HS-5 (cell line): ENCODE data around the gene CPXM2.
A peak's percentile ranks its signal among the peaks of the same experiment; 100 is the strongest.

Experiments
- DNase-seq: peaks from one replicate; pipeline ENCODE4 v3.0.0-alpha.2; 2012; ENCODE audit warnings: low read depth

Gene CPXM2

DNA sequence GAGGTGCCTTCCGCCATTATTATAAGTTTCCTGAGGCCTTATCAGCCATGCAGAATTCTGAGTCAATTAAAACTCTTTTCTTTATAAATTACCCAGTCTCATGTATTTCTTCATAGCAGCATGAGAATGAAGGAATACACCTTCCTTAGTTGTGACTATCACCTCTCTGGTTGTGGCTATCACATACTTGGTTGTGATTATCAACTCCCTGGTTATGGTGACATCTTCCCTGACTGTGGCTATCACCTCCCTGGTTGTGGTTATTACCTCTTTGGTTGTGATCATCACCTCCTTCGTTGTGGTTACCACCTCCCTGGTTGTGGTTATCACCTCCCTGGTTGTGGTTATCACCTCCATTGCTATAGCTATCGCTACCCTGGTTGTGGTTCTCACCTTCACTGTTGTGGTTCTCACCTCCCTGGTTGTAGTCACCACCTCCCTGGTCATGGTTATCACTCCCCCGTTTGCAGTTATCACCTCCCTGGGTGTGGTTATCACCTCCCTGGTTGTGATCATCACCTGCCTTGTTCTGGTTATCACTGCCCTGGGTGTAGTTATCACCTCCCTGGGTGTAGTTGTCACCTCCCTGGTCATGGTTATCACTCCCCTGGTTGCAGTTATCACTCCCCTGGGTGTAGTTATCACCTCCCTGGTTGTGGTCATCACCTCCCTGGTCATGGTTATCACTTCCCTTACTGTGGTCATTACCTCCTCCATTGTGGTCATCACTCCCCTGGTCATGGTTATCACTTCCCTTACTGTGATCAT lies 119.5 kb downstream of the CPXM2 start:
- DNase-seq: no peak

DNA sequence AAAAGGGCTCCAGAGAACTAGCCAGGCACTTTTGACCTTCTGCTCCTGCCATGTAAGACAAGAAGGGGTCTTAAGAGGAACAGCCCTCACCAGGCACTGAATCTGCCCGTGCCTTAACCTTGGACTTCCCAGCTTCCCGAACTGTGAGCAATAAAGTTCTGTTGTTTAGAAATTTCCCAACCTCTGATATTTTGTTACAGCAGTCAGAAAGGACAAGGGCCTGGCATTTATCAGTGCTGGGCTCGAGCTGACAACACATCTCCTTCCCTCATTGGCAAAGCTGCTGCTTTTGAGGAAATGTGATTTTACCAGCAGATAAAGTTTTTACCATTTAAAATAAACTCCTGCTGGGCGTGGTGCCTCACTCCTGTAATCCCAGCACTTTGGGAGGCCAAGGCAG lies 122.0 kb downstream of the CPXM2 start:
- DNase-seq: no peak

DNA sequence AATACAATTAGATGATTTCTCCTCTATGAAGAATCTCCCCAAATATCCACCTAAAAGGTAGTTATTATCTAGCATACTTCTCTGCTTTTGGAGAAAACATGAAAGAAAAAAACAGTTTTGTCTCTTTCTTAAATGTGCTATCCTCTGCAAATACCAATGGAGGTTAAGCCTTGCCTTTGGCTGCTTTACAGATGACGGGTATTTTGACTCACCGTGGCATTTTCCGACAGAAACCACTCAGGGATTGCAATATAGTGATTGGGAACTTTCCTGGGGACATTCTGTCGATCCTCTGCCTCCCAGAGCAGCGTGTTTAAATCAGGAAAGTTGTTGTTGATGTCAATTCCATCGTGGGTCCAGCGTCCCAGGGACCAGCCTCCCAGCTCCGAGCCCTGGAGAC lies 124.8 kb downstream of the CPXM2 start:
- peak; percentile 38 for DNase-seq

DNA sequence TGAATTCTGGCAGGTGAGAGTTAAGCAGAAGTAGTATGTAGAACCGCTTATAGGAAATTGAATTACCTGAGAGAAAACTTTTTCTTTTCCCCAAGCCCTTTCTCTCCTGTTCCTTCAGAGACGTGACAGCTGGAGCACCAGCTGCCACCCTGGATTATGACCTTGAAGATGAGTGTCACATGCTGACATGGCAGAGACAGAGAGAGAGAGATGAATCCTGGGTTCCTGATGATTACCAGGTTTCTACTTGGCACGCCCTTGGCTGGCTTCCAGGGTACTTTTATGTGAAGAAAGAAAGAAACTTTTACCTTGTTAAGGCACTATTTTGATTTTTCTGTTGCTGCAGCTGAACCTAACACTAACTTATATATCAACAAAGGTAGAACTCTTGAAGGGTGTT lies 125.6 kb downstream of the CPXM2 start:
- DNase-seq: no peak

DNA sequence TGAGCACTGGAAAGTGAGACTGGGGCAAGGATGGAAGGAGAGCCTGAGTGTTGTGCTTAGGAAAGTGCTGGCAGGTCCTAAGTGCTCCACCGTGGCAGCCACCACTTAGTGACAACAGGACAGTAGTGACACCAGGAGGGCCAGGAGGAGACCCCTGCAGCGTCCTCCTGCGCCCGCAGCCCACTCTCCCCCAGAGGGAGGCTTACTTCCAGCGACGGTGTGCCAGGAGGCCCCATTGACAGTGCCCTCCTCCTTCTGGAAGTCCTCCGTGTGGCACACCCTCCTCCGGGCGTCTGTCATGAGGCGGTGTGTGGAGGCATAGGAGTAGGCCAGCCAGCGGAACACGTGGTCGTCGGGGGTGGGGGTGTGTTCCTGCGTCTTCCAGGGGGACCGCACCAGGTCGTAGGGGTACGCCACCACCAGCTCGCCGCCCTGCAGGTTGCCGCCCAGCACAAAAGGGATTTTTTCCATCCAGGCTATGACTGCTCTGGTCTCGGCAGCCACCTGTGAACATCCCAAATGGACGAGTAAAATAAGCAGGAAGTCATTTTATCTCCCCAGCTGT lies 129.9 kb downstream of the CPXM2 start:
- no peak for DNase-seq

DNA sequence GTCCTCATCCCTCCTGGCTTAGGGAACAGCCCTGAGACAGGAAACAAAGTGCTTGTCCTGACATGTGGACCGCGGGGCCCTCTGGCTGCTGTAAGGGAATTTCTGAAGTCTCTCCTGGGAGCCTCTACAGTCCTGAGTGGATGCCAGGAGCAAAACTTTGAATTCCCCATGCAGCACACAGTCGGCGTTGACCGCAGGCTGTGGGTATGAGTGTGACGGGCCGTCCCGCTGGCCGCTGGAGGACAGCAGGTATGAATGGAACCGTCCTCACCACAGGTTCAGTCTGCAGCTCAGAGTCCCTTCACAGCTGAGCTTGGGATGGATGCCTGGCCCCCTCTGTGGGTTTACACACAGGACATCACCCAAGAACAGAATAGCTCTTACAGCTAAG lies 130.6 kb downstream of the CPXM2 start:
- no peak for DNase-seq

DNA sequence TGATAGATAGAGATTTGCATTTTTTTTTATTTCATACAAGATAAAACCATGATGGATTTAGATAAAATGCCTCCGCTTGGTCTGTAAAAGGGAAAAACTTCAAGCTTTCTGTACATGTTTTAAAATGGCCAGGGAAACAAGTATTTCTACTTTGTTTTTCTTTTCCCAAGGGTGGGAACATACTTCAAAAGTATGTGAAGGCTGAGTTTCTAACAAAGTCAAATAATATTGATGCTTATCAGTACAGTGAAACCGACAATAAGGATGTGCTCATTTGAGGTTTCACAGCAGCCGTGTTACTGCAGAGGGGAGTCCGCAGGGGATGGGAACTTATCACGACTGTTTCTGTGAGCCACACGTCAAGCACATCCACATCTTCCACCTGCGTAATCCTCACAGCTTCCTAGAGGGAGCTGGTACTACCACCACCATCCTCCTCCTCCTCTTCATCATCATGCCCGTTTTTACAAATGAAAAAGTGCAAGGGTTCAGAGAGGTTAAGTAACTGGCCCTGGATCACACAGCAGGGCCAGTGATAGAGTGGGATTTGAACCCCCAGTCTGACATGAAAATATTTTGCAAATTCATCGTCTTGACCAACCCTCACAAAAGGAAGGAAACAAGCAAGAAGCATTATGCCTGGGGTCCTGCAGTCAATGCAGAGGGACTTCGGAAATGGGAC lies 131.1 kb downstream of the CPXM2 start:
- no peak for DNase-seq

DNA sequence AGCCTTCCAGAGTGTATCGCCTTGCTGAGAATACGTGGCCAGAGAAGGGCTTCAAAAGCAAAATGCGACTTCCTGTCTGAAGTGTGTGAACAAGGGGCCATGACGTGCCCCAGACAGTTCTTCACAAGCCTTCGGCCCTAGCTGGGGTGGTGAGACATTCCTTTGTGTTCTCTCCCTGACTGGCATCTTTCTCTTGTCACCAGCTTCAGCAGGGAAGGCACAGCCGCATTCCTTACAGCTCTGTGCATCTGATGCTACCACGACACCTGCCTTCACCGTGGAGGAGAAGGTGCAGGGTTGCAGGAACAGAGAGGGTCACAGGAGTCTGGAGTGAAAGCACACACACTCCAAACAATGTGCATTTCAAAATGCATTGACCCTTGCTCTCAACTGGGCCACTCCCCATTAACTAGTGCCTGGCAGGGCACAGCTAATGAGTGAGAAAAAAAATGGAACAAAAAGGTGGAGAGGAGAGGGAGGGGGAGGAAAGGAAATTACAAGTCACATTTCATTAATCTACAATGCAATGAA lies 132.0 kb downstream of the CPXM2 start:
- DNase-seq: no peak

DNA sequence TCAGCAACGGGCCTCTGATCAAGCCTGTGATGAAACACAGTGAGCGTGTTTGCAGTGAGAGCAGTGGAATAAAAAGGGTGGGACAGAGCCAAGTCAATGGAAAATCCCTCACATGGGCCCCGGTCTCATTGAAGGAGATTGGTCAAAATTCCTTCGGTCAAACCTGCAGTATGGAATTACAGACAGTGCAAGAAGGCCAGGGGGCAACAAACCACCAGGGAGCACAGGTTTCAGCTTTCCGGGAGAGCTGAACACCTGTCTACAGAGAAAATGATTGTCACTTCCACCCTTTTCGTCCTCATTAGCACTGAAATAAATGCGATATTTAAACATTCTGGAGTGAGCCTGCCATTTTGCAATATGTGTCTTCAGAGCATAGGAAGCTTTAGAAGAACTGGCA lies 132.6 kb downstream of the CPXM2 start:
- DNase-seq: no peak

DNA sequence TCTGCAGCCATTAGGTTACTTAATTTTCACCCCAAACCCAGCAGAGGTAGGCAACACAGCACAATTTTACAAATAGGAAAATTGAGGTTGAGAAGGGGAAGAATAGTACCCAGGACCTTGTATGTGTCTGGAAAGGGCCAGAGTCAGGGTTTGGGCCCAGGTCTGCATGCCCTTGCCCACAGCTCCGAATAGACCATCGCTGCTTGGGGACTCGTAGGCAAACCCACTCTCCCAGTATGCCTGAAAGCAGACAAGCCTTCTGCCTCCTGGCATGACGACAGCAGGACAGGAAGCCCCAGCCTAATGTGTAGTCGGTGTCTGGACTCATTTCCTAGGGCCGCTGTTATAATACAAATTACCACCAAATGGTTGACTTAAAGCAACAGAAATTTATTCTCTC lies 133.8 kb downstream of the CPXM2 start:
- no peak for DNase-seq

DNA sequence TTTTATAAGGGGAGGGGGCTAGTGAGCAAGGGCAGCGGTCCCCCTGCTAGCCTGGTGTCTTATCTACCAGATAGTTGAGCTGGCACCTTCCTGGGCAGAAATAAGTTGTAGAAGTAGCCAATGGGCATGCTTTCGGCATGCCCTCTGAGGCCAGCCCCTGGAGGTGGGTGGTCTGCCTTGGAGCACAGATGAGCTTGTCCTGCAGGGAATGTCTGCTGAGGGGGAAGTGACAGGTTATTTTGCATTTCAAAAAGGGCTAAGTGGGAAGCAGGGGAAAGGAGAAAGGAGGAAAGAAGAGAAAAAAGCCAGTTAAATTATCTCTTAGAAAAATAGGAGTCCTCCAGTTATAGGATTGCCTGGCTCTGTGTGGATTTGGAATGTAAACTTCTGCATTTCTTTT lies 136.5 kb downstream of the CPXM2 start:
- no peak for DNase-seq

DNA sequence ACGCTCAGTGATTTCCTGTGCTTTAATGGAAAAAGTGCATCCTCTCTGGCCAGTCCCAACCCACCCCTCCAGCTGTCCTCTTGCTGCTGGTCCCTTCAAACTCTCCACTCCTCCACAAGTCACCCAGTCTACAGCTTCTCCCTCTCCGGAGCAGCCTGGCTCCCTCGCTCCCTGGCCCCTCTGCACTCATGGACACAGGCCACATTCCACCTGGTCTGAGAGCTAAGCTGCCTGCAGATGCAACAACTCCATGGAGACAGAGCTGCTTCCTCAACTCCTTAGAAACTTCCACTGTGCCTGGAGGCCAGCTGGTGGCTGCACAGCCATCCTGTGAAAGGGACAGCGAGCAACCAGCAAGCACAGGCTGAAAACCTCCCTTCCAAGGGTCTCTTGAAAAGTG lies 137.5 kb downstream of the CPXM2 start:
- DNase-seq: no peak

DNA sequence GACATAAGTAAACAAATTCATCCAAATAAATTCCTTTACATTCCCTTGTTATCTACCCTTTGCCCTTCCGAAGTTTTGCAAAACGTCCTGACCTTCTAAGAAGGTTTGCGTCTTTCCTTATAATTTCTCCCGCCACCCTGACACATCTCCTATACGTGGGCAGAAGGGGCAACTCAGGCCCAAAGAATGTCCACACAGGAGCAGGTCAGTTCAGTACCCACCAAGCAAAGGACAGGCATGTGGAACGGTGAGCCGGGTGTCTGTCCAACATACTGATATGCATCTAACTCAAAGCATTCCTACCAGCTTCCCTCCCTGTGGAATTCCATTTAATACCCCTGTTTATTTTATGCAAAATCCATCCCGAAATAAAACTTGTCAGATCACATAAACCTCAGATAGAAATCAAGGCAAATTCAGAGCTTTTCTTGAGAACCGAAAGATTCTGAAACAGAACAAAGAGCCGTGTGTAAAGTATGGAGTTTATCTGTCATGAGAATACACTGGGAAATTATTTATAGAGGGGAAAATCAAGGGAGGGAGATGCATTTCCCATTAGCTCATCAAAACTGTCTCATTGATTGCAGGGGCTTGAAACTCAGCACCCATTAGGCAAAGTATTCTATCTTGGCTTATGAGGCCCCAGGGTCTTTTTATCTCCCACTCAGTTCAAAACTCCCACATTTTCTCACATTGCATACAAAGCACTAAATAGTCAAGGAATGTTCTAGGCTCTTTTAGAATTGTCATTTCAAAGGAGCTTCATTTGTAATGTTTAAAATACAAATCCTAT lies 140.1 kb downstream of the CPXM2 start:
- DNase-seq: no peak

DNA sequence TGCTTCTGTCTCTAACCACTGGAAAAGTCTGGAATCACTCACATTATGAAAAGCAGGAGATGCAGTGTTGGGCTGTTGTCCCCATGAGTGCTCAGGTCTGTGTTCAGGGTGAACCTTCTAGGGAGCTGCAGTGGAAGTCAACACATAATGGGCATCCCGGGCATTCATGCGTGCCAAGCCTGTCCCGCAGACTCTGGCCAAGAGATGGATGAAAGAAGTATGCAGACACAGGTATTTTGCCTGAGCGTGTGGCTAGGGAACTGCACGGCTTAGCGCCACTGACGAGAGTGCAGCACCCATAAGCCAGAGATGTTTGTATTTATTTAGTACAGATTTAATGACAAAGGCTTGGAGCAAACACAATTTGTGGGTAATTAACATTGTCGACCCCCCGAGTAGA lies 140.7 kb downstream of the CPXM2 start:
- DNase-seq: no peak

DNA sequence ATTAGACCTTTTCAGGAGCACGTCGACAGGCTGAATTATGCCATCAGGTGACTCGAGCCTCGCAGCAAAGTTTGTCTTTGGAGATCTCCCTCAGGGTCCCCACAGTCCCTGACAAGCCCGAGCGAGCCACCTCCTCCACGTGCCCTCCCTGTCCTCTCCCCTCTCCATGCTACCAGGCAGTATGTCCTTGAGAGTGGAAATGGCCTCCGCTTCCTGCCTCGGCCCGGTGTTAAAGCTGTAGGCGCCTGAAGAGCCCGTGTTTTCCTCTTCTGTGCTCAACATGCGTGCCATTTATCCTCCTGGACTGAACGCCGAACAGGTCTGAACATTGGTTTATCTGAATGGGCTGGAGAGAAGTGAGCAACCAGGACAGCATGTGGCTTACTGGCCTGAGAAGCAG lies 142.9 kb downstream of the CPXM2 start:
- no peak for DNase-seq

DNA sequence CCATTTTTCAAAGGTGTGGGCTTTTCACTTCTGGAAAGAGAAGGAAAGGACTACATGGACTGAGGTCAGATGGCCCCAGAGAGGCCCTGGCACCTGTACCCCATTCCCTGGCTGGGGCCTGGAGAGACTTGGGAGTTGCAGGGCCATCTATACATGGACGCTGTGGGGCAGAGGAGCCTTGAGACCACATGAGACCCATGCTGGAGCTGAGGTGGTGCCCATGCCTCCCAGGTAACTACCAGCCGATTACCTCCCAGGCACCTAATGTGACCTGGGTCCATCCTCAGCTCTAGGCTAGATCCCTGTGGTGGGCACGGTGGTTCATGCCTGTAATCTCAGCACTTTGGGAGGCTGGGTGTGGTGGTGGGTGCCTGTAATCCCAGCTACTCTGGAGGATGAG lies 144.2 kb downstream of the CPXM2 start:
- no peak for DNase-seq

DNA sequence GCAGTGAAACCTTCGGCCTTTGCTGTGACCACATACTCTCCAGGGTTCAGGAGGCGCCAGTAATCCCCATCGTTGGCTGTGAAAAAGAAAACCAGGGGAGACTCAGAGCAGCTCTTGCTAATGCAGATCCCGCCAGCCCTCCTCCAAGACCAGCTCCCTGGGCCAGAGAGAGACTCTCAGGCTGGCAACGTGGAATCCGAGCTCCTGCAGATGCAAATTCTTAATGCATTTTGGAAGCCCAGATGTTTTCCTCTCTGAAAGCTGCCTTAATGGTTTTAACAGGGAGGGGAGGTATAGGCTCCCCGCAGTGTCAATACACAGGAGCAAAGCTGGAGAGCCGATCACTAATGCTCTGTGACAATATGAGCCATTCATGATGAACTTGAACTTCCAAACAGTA lies 144.7 kb downstream of the CPXM2 start:
- no peak for DNase-seq

DNA sequence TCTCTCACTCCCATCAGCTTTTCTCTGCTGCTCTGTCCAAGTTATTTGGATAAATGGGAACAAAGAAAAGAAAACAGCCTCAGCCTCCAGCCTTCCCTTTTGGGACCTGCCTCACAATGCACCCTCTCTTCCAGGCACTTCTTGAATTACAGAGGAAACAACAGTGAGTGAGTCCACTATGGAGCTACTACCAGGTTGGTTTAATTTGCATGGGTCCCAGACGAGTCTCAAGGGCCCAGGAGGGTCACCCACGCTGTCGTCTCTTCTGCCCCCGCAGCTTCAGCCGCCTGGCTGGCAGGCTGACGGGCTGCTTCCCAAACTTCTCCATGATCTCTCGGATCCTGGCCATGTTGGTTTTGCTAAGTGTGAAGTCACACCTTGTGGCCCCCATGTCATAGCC lies 145.1 kb downstream of the CPXM2 start:
- DNase-seq: no peak

DNA sequence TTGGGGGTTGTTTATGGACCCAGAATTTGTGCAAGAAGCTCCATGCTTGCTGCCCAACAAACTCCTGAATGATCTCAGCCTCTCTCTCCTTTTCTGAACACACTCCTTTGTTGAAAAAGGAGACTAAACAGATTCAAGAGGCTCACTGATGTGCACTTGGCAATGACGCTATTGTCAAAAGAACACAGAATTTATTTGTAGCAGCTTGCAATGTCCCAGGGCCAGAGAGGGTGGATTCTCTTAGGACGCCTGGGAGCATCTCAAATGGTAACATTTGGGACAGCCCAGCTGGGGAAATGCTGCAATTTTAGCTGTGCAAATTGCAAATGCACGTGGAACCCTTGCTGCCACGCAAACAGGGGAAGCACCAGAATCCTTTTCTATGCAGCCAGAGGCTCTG lies 145.5 kb downstream of the CPXM2 start:
- DNase-seq: no peak

DNA sequence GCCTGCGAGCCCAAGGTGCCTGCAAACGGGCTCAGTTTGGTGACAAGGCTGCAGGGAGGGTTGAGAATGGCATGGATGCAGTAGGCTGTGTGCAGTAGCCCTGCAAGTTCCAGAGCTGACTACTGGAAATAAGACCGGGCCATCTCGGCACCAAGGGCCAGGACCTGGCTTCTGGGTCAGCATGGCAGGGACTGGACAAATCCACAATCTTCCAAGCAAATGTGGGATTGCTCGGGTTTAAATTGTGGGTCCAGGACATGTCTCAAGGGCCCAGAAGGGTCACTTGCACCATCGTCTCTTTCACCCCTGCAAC lies 147.4 kb downstream of the CPXM2 start:
- no peak for DNase-seq

DNA sequence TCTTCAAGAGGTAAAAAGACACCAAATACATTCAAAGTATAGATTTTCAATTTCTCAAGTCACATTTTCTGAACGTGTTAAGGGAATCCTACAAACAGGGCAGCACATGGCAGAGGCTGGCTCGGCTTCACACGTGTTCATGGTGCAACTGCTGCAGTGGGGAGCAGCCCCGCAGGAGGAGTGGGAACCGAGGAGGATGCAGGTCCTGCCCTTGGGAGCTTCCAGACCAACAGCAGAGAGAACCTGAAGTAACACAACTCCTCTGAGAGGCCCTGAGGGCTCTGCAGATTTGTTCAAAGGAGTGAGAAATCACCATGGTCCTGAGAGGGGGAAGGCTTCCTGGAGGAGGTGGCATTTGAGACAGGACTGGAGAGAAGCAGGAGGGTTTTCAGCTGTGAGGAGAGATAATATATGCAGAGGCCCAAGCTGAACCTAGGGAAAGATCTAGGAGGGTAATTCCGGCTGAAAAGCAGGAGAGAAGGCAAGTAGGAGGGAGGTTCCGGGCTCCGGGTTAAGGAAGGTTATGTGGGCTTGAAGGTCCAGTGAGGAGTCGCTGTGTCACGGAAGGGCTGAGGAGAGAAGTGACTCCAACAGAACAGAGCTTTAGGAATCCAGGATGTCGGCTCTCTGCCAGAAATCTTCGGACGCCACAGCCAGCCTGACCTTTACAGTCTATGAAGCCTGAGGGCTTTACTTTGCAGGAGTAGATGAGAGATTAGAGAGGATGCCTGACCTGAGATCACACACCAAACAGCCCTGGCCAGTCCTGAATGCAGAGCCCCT lies 148.0 kb downstream of the CPXM2 start:
- DNase-seq: no peak
